HL-60 (cell line): ENCODE data around the gene KRT86.

Experiments
- DNase-seq, 2 experiments: peaks; one replicate each; pipeline ENCODE4 v3.0.0-alpha.2; 2010 to 2020; ENCODE audit warnings: low read depth in 1 of 2, low spot score in 1 of 2
- H3K27ac ChIP-seq: fragments of 250-450 bp; sonication (Bioruptor Pico); replicated peaks from 2 replicates; pipeline ENCODE4 v1.5.1; 2020; ENCODE audit warnings: mild to moderate bottlenecking, moderate library complexity
- H3K27me3 ChIP-seq: fragments of 250-450 bp; sonication (Bioruptor Pico); 2 replicates; pipeline ENCODE4 v1.5.1; 2021; ENCODE audit warnings: mild to moderate bottlenecking, moderate library complexity; ENCODE audit not compliant: insufficient read depth, poor library complexity, severe bottlenecking
- H3K4me3 ChIP-seq: replicated peaks from 2 replicates; pipeline ENCODE4 v1.5.1; 2011; ENCODE audit warnings: mild to moderate bottlenecking, control low read depth, low read length; ENCODE audit not compliant: insufficient read depth
- GABPA ChIP-seq: IDR thresholded peaks from 2 replicates; pipeline ENCODE4 v1.6.1; 2012; ENCODE audit warnings: low read depth
- POLR2AphosphoS5 ChIP-seq: IDR thresholded peaks from 2 replicates; pipeline ENCODE4 v1.6.1; 2012; ENCODE audit warnings: low read depth
- SPI1 ChIP-seq: IDR thresholded peaks from 2 replicates; pipeline ENCODE4 v1.6.1; 2012; ENCODE audit warnings: low read depth, mild to moderate bottlenecking, borderline replicate concordance
- TF ChIP-seq, protein P1 (sequence below): IDR thresholded peaks from one replicate; pipeline ENCODE4 v1.5.1; 2011; ENCODE audit warnings: low read length, control low read depth, inconsistent platforms; ENCODE audit not compliant: insufficient read depth
- TF ChIP-seq, protein P2 (sequence below): IDR thresholded peaks from 2 replicates; pipeline ENCODE4 v1.6.1; 2012; ENCODE audit warnings: low read depth; ENCODE audit not compliant: insufficient replicate concordance

The KRT86 gene

DNA sequence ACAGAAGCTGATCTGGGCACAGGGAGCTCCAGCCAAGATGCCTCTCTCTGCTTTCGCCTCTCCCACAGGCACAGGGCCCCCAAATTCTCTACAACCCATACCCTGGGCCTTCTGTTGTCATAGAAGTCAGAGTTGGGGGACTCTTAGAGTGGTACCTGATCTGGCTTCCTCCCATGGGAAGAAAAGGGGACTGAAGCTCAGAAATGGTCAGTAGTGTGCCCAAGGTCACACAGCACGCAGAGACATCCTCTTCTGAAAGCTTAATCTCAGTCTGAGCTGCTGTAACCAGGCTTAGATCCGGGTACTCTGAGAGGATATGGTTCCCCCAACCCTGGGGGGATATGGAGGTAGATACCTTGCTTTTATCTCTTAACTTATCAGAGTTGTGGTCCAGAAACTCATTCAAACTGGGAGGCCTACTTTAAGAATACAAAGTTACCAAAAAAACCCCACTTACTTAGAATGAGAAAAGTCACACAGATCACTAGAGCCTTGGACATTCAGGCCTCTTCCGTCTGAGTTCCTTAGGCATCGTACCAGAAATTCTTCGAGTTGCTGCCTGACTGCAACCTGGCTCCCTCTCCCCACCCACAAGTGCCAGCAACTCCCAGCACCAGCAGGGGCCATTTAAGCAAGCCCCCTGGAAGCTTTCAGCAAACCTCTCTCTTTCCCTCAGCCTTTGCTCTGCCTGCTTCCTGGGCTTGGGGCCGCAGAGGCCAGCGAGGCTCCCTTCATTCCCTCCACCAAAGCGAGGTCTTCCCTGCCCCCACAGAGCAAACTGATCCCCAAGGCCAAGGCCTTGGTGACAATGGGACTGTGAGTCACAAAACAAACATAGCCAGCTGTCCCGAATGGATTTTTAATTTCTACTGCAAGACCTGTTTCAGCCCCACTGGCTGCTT, 27.5 kb upstream of the KRT86 start:
- Histone ChIP-seq H3K4me3 (no peak overlapping the region), H3K27me3 (peaks cover 4% of the 10 kb centered on the region), H3K27ac (no peak overlapping the region)
- TF ChIP-seq GABPA: no peak
- no peak for TF ChIP-seq SPI1
- TF ChIP-seq, protein P1, sequence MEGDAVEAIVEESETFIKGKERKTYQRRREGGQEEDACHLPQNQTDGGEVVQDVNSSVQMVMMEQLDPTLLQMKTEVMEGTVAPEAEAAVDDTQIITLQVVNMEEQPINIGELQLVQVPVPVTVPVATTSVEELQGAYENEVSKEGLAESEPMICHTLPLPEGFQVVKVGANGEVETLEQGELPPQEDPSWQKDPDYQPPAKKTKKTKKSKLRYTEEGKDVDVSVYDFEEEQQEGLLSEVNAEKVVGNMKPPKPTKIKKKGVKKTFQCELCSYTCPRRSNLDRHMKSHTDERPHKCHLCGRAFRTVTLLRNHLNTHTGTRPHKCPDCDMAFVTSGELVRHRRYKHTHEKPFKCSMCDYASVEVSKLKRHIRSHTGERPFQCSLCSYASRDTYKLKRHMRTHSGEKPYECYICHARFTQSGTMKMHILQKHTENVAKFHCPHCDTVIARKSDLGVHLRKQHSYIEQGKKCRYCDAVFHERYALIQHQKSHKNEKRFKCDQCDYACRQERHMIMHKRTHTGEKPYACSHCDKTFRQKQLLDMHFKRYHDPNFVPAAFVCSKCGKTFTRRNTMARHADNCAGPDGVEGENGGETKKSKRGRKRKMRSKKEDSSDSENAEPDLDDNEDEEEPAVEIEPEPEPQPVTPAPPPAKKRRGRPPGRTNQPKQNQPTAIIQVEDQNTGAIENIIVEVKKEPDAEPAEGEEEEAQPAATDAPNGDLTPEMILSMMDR: no peak
- TF ChIP-seq POLR2AphosphoS5: no peak
- TF ChIP-seq, protein P2, sequence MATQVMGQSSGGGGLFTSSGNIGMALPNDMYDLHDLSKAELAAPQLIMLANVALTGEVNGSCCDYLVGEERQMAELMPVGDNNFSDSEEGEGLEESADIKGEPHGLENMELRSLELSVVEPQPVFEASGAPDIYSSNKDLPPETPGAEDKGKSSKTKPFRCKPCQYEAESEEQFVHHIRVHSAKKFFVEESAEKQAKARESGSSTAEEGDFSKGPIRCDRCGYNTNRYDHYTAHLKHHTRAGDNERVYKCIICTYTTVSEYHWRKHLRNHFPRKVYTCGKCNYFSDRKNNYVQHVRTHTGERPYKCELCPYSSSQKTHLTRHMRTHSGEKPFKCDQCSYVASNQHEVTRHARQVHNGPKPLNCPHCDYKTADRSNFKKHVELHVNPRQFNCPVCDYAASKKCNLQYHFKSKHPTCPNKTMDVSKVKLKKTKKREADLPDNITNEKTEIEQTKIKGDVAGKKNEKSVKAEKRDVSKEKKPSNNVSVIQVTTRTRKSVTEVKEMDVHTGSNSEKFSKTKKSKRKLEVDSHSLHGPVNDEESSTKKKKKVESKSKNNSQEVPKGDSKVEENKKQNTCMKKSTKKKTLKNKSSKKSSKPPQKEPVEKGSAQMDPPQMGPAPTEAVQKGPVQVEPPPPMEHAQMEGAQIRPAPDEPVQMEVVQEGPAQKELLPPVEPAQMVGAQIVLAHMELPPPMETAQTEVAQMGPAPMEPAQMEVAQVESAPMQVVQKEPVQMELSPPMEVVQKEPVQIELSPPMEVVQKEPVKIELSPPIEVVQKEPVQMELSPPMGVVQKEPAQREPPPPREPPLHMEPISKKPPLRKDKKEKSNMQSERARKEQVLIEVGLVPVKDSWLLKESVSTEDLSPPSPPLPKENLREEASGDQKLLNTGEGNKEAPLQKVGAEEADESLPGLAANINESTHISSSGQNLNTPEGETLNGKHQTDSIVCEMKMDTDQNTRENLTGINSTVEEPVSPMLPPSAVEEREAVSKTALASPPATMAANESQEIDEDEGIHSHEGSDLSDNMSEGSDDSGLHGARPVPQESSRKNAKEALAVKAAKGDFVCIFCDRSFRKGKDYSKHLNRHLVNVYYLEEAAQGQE: no peak
- no peak for DNase-seq

DNA sequence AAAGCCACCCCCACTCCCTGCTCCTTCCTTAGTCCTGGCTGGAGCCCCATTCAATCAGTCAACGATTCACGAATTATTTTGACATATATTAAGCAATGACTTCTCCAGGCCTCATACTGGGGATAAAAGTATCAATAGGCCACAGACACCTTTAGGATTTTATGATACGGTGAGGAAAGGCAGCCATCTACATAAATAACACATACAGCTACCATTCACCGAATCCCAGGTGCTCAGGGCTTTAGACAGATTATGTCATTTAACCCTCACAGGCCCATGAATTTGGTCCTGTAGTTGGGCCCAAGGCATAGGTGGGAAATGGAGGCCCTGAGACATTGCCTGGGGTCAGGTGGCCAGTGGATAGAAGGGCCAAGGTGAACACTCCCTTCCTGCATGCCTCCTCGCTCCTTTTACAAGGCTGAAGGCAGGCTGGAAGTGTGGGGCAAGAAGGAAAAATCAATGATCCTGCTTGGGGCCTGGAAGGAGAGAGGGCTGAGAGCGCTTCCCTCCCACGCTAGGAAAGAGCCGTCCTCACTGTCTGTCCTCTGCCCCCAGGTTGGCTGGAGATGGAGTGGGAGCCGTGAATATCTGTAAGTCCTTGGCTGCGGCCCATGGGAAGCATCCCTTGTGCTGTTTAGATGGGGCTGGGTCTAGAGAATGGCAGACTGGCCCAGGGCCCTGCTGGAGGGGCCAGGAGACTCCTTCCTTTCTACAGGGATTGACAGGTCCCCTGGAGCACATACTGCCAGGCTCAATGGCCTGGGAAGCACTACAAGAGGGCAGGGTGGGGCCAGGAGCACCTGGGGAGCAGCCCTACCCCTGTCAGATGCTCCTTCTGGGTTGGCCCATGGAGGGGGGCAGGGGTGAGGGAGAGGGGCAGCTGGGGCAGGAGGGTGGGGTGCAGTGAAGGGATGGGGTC, 26.6 kb upstream of the KRT86 start:
- Histone ChIP-seq H3K4me3 (no peak overlapping the region), H3K27me3 (peaks cover 4% of the 10 kb centered on the region), H3K27ac (no peak overlapping the region)
- no peak for DNase-seq
- TF ChIP-seq, protein P1: no peak
- TF ChIP-seq GABPA (no peak), POLR2AphosphoS5 (no peak), SPI1 (no peak)
- TF ChIP-seq, protein P2: no peak

DNA sequence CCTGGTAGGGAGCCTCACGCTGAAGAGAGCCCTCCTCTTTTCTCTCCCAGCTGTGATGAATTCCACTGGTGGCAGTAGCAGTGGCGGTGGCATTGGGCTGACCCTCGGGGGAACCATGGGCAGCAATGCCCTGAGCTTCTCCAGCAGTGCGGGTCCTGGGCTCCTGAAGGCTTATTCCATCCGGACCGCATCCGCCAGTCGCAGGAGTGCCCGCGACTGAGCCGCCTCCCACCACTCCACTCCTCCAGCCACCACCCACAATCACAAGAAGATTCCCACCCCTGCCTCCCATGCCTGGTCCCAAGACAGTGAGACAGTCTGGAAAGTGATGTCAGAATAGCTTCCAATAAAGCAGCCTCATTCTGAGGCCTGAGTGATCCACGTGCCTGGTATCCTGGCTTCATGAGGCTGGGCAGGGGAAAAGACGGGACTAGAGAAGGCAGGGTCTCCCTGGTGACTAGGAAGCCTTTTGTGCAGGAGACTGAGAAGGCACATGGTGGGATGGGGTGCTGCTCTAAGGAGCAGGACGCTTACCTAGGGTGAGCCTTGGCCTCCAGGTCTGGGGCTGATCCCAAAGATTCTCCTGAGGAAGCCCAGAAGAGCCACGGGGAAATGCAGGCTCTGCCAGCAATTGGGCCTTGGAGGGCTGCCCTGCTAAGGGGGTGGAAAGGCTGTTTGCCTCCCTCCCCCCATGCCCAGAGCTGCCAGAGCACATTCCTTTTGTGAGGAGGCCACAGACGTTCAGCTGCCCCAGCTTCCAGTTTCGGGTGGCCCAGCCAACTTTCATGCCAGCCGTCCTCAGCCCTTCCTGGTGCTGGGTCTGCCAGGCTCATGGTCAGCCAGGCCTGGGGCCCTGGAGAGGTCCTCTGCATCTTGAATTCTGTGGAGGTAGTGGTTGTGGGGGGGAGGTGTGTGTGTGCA, 25.6 kb upstream of the KRT86 start:
- Histone ChIP-seq H3K27me3 (peaks cover 4% of the 10 kb centered on the region), H3K4me3 (no peak overlapping the region), H3K27ac (no peak overlapping the region)
- DNase-seq: no peak
- TF ChIP-seq POLR2AphosphoS5 (no peak), GABPA (no peak), SPI1 (no peak)
- TF ChIP-seq, protein P2: no peak
- TF ChIP-seq, protein P1: no peak
